MCF 10A (cell line): ENCODE data around the gene PNMT. TPM values are rescaled to one million over a fixed set of nuclear protein-coding genes. Genes with fewer than 3 reads are reported as not detected.
A peak's percentile ranks its signal among the peaks of the same experiment; 100 is the strongest.

ENCODE experiments used
- BruUV-seq: library from RNA; stranded (reverse); fragments of 400-500 nt; replicated peaks from 2 replicates; lab custom pipeline; 2021; lab: Mats Ljungman, UMichigan
- CTCF ChIA-PET: fragments of 300-600 bp; sonication (Branson Sonifier 250); formaldehyde crosslinking; extraction: SDS; loops from one replicate; lab custom pipeline; 2021; ENCODE audit warnings: antibody characterized with exemption, inconsistent platforms; lab: Yijun Ruan, JAX
- POLR2A ChIA-PET: fragments of 300-600, 350-650 bp; sonication (Branson Sonifier 250); formaldehyde crosslinking; extraction: SDS; loops from one replicate; lab custom pipeline; 2020; ENCODE audit warnings: antibody characterized with exemption, inconsistent platforms; lab: Yijun Ruan, JAX
- DNase-seq: peaks from one replicate; pipeline ENCODE4 v3.0.0-alpha.2; 2018; ENCODE audit not compliant: unreplicated experiment
- H3K27ac Mint-ChIP-seq: one replicate; pipeline ENCODE4 v1.8.0; 2022; ENCODE audit warnings: mild to moderate bottlenecking, low read depth, mixed read lengths; ENCODE audit not compliant: unreplicated experiment
- H3K27me3 Mint-ChIP-seq: one replicate; pipeline ENCODE4 v1.8.0; 2022; ENCODE audit warnings: mixed read lengths; ENCODE audit not compliant: insufficient read depth, unreplicated experiment
- H3K36me3 Mint-ChIP-seq: one replicate; pipeline ENCODE4 v1.8.0; 2022; ENCODE audit warnings: mild to moderate bottlenecking, moderate library complexity, mixed read lengths; ENCODE audit not compliant: insufficient read depth, unreplicated experiment
- H3K4me1 Mint-ChIP-seq: one replicate; pipeline ENCODE4 v1.8.0; 2022; ENCODE audit warnings: mixed read lengths; ENCODE audit not compliant: insufficient read depth, unreplicated experiment
- H3K4me3 Mint-ChIP-seq: one replicate; pipeline ENCODE4 v1.8.0; 2022; ENCODE audit warnings: mild to moderate bottlenecking, moderate library complexity, mixed read lengths; ENCODE audit not compliant: unreplicated experiment
- H3K9me3 Mint-ChIP-seq: one replicate; pipeline ENCODE4 v1.8.0; 2022; ENCODE audit warnings: mixed read lengths; ENCODE audit not compliant: unreplicated experiment
- CTCF ChIP-seq: fragments of 200-600 bp; IDR thresholded peaks from one replicate; pipeline ENCODE4 v1.8.0; 2022; ENCODE audit warnings: antibody characterized with exemption, mild to moderate bottlenecking; ENCODE audit not compliant: unreplicated experiment
- intact Hi-C: fragments of 100-400 bp; cut with micrococcal nuclease; formaldehyde crosslinking; loops from 2 replicates; pipeline ENCODE4 v1.14.1; 2022
- total RNA-seq: library from RNA; stranded (reverse); gene quantifications from 2 replicates; pipeline ENCODE4 v1.2.3, GENCODE V29; 2022

PNMT gene
- total RNA-seq, 1 experiment from 2014 or later: not detected

- H3K27ac Mint-ChIP-seq: no peak overlapping the region
- no peaks in the 10 kb centered on the region for H3K9me3 Mint-ChIP-seq
- POLR2A ChIA-PET: interaction anchor here (0.6 kb wide), 1 partner anchor 73 kb away, joined by 4 read pairs; no protein-coding TSS in a partner anchor
- no peak for DNase-seq
- peaks cover 16% of the 10 kb centered on the region for H3K4me1 Mint-ChIP-seq
- H3K4me3 Mint-ChIP-seq: no peak overlapping the region
- no peak for TF ChIP-seq CTCF
- BruUV-seq: no TSS peak
- H3K36me3 Mint-ChIP-seq: peaks cover 6% of the 10 kb centered on the region
- CTCF ChIA-PET: interaction anchor here (0.7 to 1.3 kb wide), 4 partner anchors 8 to 80 kb away, joined by 3 read pairs; no protein-coding TSS in a partner anchor
- intact Hi-C loops: no loop called here
- peaks cover 28% of the 10 kb centered on the region for H3K27me3 Mint-ChIP-seq
Measured at GRCh38 chr17:39663688-39664580, 4.3 kb upstream of the PNMT start.

- peaks cover 12% of the 10 kb centered on the region for H3K36me3 Mint-ChIP-seq
- intact Hi-C loops: no loop called here
- no peak for TF ChIP-seq CTCF
- CTCF ChIA-PET: interaction anchor here (0.6 to 1.3 kb wide), 2 partner anchors 13 to 65 kb away, joined by 3 read pairs; partner anchors contain the start of gene MIEN1
- H3K27ac Mint-ChIP-seq: no peak within 1 kb of the TSS
- H3K27me3 Mint-ChIP-seq: peaks cover 30% of the 10 kb centered on the region
- DNase-seq: no peak
- no peak within 1 kb of the TSS for H3K4me3 Mint-ChIP-seq
- H3K4me1 Mint-ChIP-seq: peaks cover 16% of the 10 kb centered on the region
- no peaks in the 10 kb centered on the region for H3K9me3 Mint-ChIP-seq
- POLR2A ChIA-PET: interaction anchor here (0.9 to 1.7 kb wide), 2 partner anchors 10 to 30 kb away, joined by 3 to 4 read pairs; no protein-coding TSS in a partner anchor
- BruUV-seq: no TSS peak
Measured at GRCh38 chr17:39664581-39665561, 3.4 kb upstream of the PNMT start, which contains the start of gene TCAP. Gene TCAP, plus strand, starts transcription at chr17:39665349. Its CDS starts 11 bp downstream, at chr17:39665360.

- Mint-ChIP-seq H3K27ac (no peak overlapping the region), H3K27me3 (peaks cover 37% of the 10 kb centered on the region), H3K4me1 (peaks cover 16% of the 10 kb centered on the region), H3K4me3 (no peak overlapping the region), H3K36me3 (peaks cover 17% of the 10 kb centered on the region), H3K9me3 (no peaks in the 10 kb centered on the region)
- CTCF ChIA-PET: interaction anchor here (0.9 kb wide), 2 partner anchors 42 to 87 kb away, joined by 4 to 5 read pairs; no protein-coding TSS in a partner anchor
- POLR2A ChIA-PET: interaction anchor here (0.9 to 1.7 kb wide), 3 partner anchors 11 to 31 kb away, joined by 3 to 4 read pairs (median 3); no protein-coding TSS in a partner anchor
- intact Hi-C loops: no loop called here
- BruUV-seq: no TSS peak
- no peak for TF ChIP-seq CTCF
- DNase-seq: peak; percentile 36
Measured at GRCh38 chr17:39665642-39666224, 2.5 kb upstream of the PNMT start.
